Measurements from ENCODE around the gene RFX6. TPM values are rescaled to one million over a fixed set of nuclear protein-coding genes. Genes with fewer than 3 reads are reported as not detected.

The RFX6 gene
- total RNA-seq, 1 experiment from 2014 or later: not detected

DNA sequence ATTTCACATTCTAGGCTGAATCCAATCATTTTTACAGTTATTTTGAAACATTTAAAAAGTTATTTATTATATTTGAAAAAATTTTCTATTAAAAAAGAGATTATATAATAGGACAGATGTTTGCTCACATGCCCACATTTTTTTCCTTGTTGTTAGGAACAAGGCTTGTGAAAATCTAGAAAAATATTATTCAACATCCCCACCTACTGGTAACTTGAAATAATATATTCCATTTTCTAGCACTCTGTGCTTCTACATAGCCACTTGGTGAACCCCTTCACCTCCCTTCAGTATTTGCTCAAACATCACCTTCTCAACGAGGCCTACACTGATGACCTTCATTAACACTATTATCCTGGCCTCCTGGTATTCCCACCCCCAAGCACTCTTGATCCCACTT is 29.8 kb upstream of the RFX6 start:
- Histone ChIP-seq H3K27ac (ENCODE audit: low read depth, low read length) (no peak overlapping the region), H3K79me2 (ENCODE audit: insufficient read depth, low read length) (no peaks in the 10 kb centered on the region), H3K4me1 (ENCODE audit: control insufficient read depth in 1 of 2, insufficient read depth in 2 of 2, low read length in 2 of 2) (no peaks in the 10 kb centered on the region), H3K9me3 (ENCODE audit: control insufficient read depth in 1 of 2, insufficient read depth in 1 of 2, low read depth in 1 of 2, low read length in 2 of 2) (no peaks in the 10 kb centered on the region), H3K9ac (ENCODE audit: low read length) (no peak overlapping the region), H3K36me3 (ENCODE audit: control insufficient read depth in 1 of 2, insufficient read depth in 2 of 2, low read length in 2 of 2) (no peaks in the 10 kb centered on the region), H3K27me3 (ENCODE audit: insufficient read depth, low read length) (no peaks in the 10 kb centered on the region), H2AFZ (ENCODE audit: low read depth, low read length, poor library complexity, severe bottlenecking) (peak overlapping the region; percentile 63), H3K9me2 (ENCODE audit: insufficient read depth) (no peaks in the 10 kb centered on the region), H4K20me1 (ENCODE audit: insufficient read depth) (no peaks in the 10 kb centered on the region), H3K4me2 (ENCODE audit: low read length) (no peak overlapping the region), H3K4me3 (replicated peaks in 1 of 2; ENCODE audit: low read depth in 1 of 2, low read length in 2 of 2) (no peak overlapping the region)
- ChIA-PET RAD21 (ENCODE audit: low non-redundant PET in 1 of 2, low total read pairs in 2 of 2, uncharacterized antibody in 2 of 2, unreplicated experiment in 2 of 2) (no interaction called here), CTCF (interaction anchor here (0.9 to 1.0 kb wide), 3 partner anchors 68 to 578 kb away, joined by 3 to 4 read pairs (median 3); no protein-coding TSS in a partner anchor), POLR2A (no interaction called here)
- BruUV-seq (replicated peaks): no TSS peak
- DNase-seq (ENCODE audit: low read depth, low spot score): peak; percentile 35
- no peak for TF ChIP-seq POLR2A (IDR thresholded peaks at IDR 0.05; ENCODE audit: borderline replicate concordance, extremely low read depth, insufficient read depth, insufficient read length)
- TF ChIP-seq ZNF274 (IDR thresholded peaks at IDR 0.05; ENCODE audit: low read depth, low read length): no peak
- no peak for TF ChIP-seq EZH2 (IDR thresholded peaks at IDR 0.05)
- TF ChIP-seq, protein P1, sequence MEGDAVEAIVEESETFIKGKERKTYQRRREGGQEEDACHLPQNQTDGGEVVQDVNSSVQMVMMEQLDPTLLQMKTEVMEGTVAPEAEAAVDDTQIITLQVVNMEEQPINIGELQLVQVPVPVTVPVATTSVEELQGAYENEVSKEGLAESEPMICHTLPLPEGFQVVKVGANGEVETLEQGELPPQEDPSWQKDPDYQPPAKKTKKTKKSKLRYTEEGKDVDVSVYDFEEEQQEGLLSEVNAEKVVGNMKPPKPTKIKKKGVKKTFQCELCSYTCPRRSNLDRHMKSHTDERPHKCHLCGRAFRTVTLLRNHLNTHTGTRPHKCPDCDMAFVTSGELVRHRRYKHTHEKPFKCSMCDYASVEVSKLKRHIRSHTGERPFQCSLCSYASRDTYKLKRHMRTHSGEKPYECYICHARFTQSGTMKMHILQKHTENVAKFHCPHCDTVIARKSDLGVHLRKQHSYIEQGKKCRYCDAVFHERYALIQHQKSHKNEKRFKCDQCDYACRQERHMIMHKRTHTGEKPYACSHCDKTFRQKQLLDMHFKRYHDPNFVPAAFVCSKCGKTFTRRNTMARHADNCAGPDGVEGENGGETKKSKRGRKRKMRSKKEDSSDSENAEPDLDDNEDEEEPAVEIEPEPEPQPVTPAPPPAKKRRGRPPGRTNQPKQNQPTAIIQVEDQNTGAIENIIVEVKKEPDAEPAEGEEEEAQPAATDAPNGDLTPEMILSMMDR (IDR thresholded peaks at IDR 0.05 in 2 of 3, conservative IDR thresholded peaks at IDR 0.05 in 1 of 3; ENCODE audit: borderline replicate concordance in 1 of 3, insufficient read depth in 1 of 3, low read depth in 2 of 3, low read length in 2 of 3): peak; percentile 12 to 51 (median 30); a peak in 4 of 6 replicates
- TF ChIP-seq SRF (IDR thresholded peaks at IDR 0.05; ENCODE audit: low read depth): no peak
- TF ChIP-seq RAD21 (IDR thresholded peaks at IDR 0.05; ENCODE audit: low read depth): peak; percentile 60
- ATAC-seq: peak; percentile 80
- intact Hi-C loops (cut with micrococcal nuclease): loop anchor here (1.0 to 5.0 kb wide), 4 partner anchors 68 to 630 kb away; no protein-coding TSS in a partner anchor

- ChIA-PET CTCF (no interaction called here), RAD21 (ENCODE audit: low non-redundant PET in 1 of 2, low total read pairs in 2 of 2, uncharacterized antibody in 2 of 2, unreplicated experiment in 2 of 2) (no interaction called here), POLR2A (no interaction called here)
- ATAC-seq (no peak), DNase-seq (ENCODE audit: low read depth, low spot score) (no peak)
- Histone ChIP-seq H3K27me3 (ENCODE audit: insufficient read depth, low read length) (no peaks in the 10 kb centered on the region), H3K9me3 (ENCODE audit: control insufficient read depth in 1 of 2, insufficient read depth in 1 of 2, low read depth in 1 of 2, low read length in 2 of 2) (no peaks in the 10 kb centered on the region), H3K79me2 (ENCODE audit: insufficient read depth, low read length) (no peaks in the 10 kb centered on the region), H3K36me3 (ENCODE audit: control insufficient read depth in 1 of 2, insufficient read depth in 2 of 2, low read length in 2 of 2) (no peaks in the 10 kb centered on the region), H3K4me1 (ENCODE audit: control insufficient read depth in 1 of 2, insufficient read depth in 2 of 2, low read length in 2 of 2) (no peaks in the 10 kb centered on the region), H3K4me2 (ENCODE audit: low read length) (no peak overlapping the region), H3K4me3 (replicated peaks in 1 of 2; ENCODE audit: low read depth in 1 of 2, low read length in 2 of 2) (no peak overlapping the region), H3K9ac (ENCODE audit: low read length) (no peak overlapping the region), H2AFZ (ENCODE audit: low read depth, low read length, poor library complexity, severe bottlenecking) (no peak overlapping the region), H3K27ac (ENCODE audit: low read depth, low read length) (no peak overlapping the region), H4K20me1 (ENCODE audit: insufficient read depth) (no peaks in the 10 kb centered on the region), H3K9me2 (ENCODE audit: insufficient read depth) (no peaks in the 10 kb centered on the region)
- intact Hi-C loops (cut with micrococcal nuclease): no loop called here
- no peak for TF ChIP-seq MAX (IDR thresholded peaks at IDR 0.05)
- no peak for TF ChIP-seq EZH2phosphoT487 (IDR thresholded peaks at IDR 0.05; ENCODE audit: borderline replicate concordance)
- TF ChIP-seq JUND (IDR thresholded peaks at IDR 0.05): no peak
- TF ChIP-seq SP1 (IDR thresholded peaks at IDR 0.05; ENCODE audit: low read depth): no peak
- no peak for TF ChIP-seq ELF1 (IDR thresholded peaks at IDR 0.05; ENCODE audit: borderline replicate concordance, low read depth)
- no TSS peak for BruUV-seq (replicated peaks)
Measured at GRCh38 chr6:116858060-116858459, 19.0 kb upstream of the RFX6 start.

All from HCT116 (cell line).